ENCODE measurements around the gene ALPI. TPM values are rescaled to one million over a fixed set of nuclear protein-coding genes. Genes with fewer than 3 reads are reported as not detected.

ALPI gene
- total RNA-seq, 1 experiment from 2014 or later, result not detected

GRCh38 chr2:232438091-232438490, 17.9 kb upstream of the ALPI start:
- H3K79me2 ChIP-seq (ENCODE audit: insufficient read depth, low read length), result no peaks in the 10 kb centered on the region
- H3K9me2 ChIP-seq (ENCODE audit: insufficient read depth), result no peaks in the 10 kb centered on the region
- DNase-seq (ENCODE audit: low read depth, low spot score) (no peak), ATAC-seq (no peak)
- ChIA-PET POLR2A (no interaction called here), RAD21 (ENCODE audit: low non-redundant PET in 1 of 2, low total read pairs in 2 of 2, uncharacterized antibody in 2 of 2, unreplicated experiment in 2 of 2) (no interaction called here), CTCF (interaction anchor here (0.6 to 1.2 kb wide), 3 partner anchors 9 to 538 kb away, joined by 3 read pairs; no protein-coding TSS in a partner anchor)
- no peaks in the 10 kb centered on the region for H3K9me3 ChIP-seq (ENCODE audit: control insufficient read depth in 1 of 2, insufficient read depth in 1 of 2, low read depth in 1 of 2, low read length in 2 of 2)
- H4K20me1 ChIP-seq (ENCODE audit: insufficient read depth), result no peaks in the 10 kb centered on the region
- H3K4me1 ChIP-seq (ENCODE audit: control insufficient read depth in 1 of 2, insufficient read depth in 2 of 2, low read length in 2 of 2), result peaks cover 0 to 3% of the 10 kb centered on the region in 2 experiments; a peak in 1 of 4 replicates
- H3K4me3 ChIP-seq (replicated peaks in 1 of 2; ENCODE audit: low read depth in 1 of 2, low read length in 2 of 2), result no peak overlapping the region
- TF ChIP-seq EZH2phosphoT487 (IDR thresholded peaks at IDR 0.05; ENCODE audit: borderline replicate concordance) (no peak), RAD21 (IDR thresholded peaks at IDR 0.05; ENCODE audit: low read depth) (no peak), ZNF274 (IDR thresholded peaks at IDR 0.05; ENCODE audit: low read depth, low read length) (no peak), EZH2 (IDR thresholded peaks at IDR 0.05) (no peak), JUND (IDR thresholded peaks at IDR 0.05) (no peak), SP1 (IDR thresholded peaks at IDR 0.05; ENCODE audit: low read depth) (no peak), TCF7L2 (IDR thresholded peaks at IDR 0.05; ENCODE audit: borderline replicate concordance, extremely low read depth, insufficient read depth, insufficient read length) (no peak)
- TF ChIP-seq, protein P1, sequence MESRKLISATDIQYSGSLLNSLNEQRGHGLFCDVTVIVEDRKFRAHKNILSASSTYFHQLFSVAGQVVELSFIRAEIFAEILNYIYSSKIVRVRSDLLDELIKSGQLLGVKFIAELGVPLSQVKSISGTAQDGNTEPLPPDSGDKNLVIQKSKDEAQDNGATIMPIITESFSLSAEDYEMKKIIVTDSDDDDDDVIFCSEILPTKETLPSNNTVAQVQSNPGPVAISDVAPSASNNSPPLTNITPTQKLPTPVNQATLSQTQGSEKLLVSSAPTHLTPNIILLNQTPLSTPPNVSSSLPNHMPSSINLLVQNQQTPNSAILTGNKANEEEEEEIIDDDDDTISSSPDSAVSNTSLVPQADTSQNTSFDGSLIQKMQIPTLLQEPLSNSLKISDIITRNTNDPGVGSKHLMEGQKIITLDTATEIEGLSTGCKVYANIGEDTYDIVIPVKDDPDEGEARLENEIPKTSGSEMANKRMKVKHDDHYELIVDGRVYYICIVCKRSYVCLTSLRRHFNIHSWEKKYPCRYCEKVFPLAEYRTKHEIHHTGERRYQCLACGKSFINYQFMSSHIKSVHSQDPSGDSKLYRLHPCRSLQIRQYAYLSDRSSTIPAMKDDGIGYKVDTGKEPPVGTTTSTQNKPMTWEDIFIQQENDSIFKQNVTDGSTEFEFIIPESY (IDR thresholded peaks at IDR 0.05; ENCODE audit: extremely low read depth, insufficient replicate concordance, low read length), result no peak
- H3K9ac ChIP-seq (ENCODE audit: low read length), result no peak overlapping the region
- BruUV-seq (replicated peaks), result no TSS peak
- intact Hi-C loops (cut with micrococcal nuclease), result no loop called here
- no peaks in the 10 kb centered on the region for H3K27me3 ChIP-seq (ENCODE audit: insufficient read depth, low read length)
- no peak overlapping the region for H3K4me2 ChIP-seq (ENCODE audit: low read length)
- H2AFZ ChIP-seq (ENCODE audit: low read depth, low read length, poor library complexity, severe bottlenecking), result no peak overlapping the region
- no peak overlapping the region for H3K27ac ChIP-seq (ENCODE audit: low read depth, low read length)
- no peaks in the 10 kb centered on the region for H3K36me3 ChIP-seq (ENCODE audit: control insufficient read depth in 1 of 2, insufficient read depth in 2 of 2, low read length in 2 of 2)

Measured in HCT116 (cell line).